Liver (tissue), 9 donors: Measurements from ENCODE around the gene PCNX2. TPM values are rescaled to one million over a fixed set of nuclear protein-coding genes. Genes with fewer than 3 reads are reported as not detected.
"Not testable (repeated sequence)": the region's sequence is repeated elsewhere in the genome, so short reads cannot be mapped to it uniquely, and the experiment has no call there.

Source experiments
- DNase-seq: peaks from one replicate; pipeline ENCODE4 v3.0.0-alpha.2; 2017; ENCODE audit warnings: low spot score
- H3K27ac ChIP-seq, 2 donors: one replicate each; pipeline ENCODE4 v1.7.0; 2013; ENCODE audit warnings: inconsistent platforms in 2 of 2, low read length in 2 of 2, control low read depth in 1 of 2, low read depth in 1 of 2, mild to moderate bottlenecking in 1 of 2
- H3K27me3 ChIP-seq, 4 donors: one replicate each; pipeline versions ENCODE4 v1.6.1 to v1.7.0; 2013; ENCODE audit warnings: low read length in 3 of 4, inconsistent platforms in 1 of 4, mild to moderate bottlenecking in 1 of 4, moderate library complexity in 1 of 4; ENCODE audit not compliant: control insufficient read depth in 4 of 4, insufficient read depth in 4 of 4
- H3K36me3 ChIP-seq, 4 donors: one replicate each; pipeline versions ENCODE4 v1.6.1 to v1.7.0; 2013; ENCODE audit warnings: low read length in 3 of 4, mild to moderate bottlenecking in 3 of 4, low read depth in 1 of 4, moderate library complexity in 1 of 4; ENCODE audit not compliant: control insufficient read depth in 4 of 4, insufficient read depth in 3 of 4
- H3K4me1 ChIP-seq, 4 donors: one replicate each; pipeline versions ENCODE4 v1.6.1 to v1.7.0; 2013; ENCODE audit warnings: low read length in 3 of 4, mild to moderate bottlenecking in 3 of 4, moderate library complexity in 1 of 4; ENCODE audit not compliant: control insufficient read depth in 4 of 4, insufficient read depth in 4 of 4
- H3K4me3 ChIP-seq, 3 donors: one replicate each; pipeline versions ENCODE4 v1.6.1 to v1.7.0; 2013; ENCODE audit warnings: low read length in 3 of 3, control low read depth in 1 of 3, low read depth in 1 of 3, mild to moderate bottlenecking in 1 of 3
- H3K9ac ChIP-seq, 2 donors: one replicate each; pipeline ENCODE4 v1.7.0; 2013; ENCODE audit warnings: low read length in 2 of 2, mild to moderate bottlenecking in 2 of 2, moderate library complexity in 2 of 2, control low read depth in 1 of 2, low read depth in 1 of 2
- H3K9me3 ChIP-seq, 4 donors: one replicate each; pipeline versions ENCODE4 v1.6.1 to v1.7.0; 2013; ENCODE audit warnings: low read length in 3 of 4; ENCODE audit not compliant: control insufficient read depth in 4 of 4
- EGR1 ChIP-seq, 2 donors: IDR thresholded peaks; 2 replicates each; pipeline ENCODE4 v1.6.1; 2016 to 2018; ENCODE audit warnings: antibody characterized with exemption in 2 of 2, low read depth in 2 of 2
- FOXA1 ChIP-seq: IDR thresholded peaks from 2 replicates; pipeline ENCODE4 v1.6.1; 2016; ENCODE audit warnings: antibody characterized with exemption
- FOXA2 ChIP-seq: IDR thresholded peaks from 2 replicates; pipeline ENCODE4 v1.6.1; 2016; ENCODE audit warnings: antibody characterized with exemption
- GABPA ChIP-seq, 2 donors: IDR thresholded peaks in 1 of 2; conservative IDR thresholded peaks in 1 of 2; 2 replicates each; pipeline ENCODE4 v1.6.1; 2016; ENCODE audit warnings: antibody characterized with exemption in 2 of 2, mild to moderate bottlenecking in 1 of 2, moderate library complexity in 1 of 2
- HNF4A ChIP-seq, 2 donors: conservative IDR thresholded peaks; 2 replicates each; pipeline ENCODE4 v1.6.1; 2016; ENCODE audit warnings: antibody characterized with exemption in 2 of 2, mild to moderate bottlenecking in 2 of 2
- HNF4G ChIP-seq: IDR thresholded peaks from 2 replicates; pipeline ENCODE4 v1.6.1; 2016; ENCODE audit warnings: antibody characterized with exemption
- JUND ChIP-seq, 2 donors: IDR thresholded peaks; 2 replicates each; pipeline ENCODE4 v1.6.1; 2016; ENCODE audit warnings: antibody characterized with exemption in 2 of 2
- NR2F2 ChIP-seq: IDR thresholded peaks from 2 replicates; pipeline ENCODE4 v1.6.1; 2016; ENCODE audit warnings: antibody characterized with exemption
- RAD21 ChIP-seq, 2 donors: IDR thresholded peaks; 2 replicates each; pipeline ENCODE4 v1.6.1; 2016; ENCODE audit warnings: antibody characterized with exemption in 2 of 2, mild to moderate bottlenecking in 2 of 2
- RXRA ChIP-seq, 2 donors: IDR thresholded peaks; 2 replicates each; pipeline ENCODE4 v1.6.1; 2017 to 2018; ENCODE audit warnings: antibody characterized with exemption in 2 of 2, mild to moderate bottlenecking in 1 of 2
- SP1 ChIP-seq: IDR thresholded peaks from 2 replicates; pipeline ENCODE4 v1.6.1; 2018; ENCODE audit warnings: antibody characterized with exemption, mild to moderate bottlenecking
- TAF1 ChIP-seq: conservative IDR thresholded peaks from 2 replicates; pipeline ENCODE4 v1.6.1; 2016; ENCODE audit warnings: antibody characterized with exemption, mild to moderate bottlenecking
- YY1 ChIP-seq: IDR thresholded peaks from 2 replicates; pipeline ENCODE4 v1.6.1; 2016; ENCODE audit warnings: antibody characterized with exemption, mild to moderate bottlenecking
- whole genome bisulfite sequencing: extraction: QIAGEN DNeasy Blood & Tissue Kit; methylation state at CpG from one replicate; pipeline ENCODE4 v1.1.7; 2013; 5-methylcytosine and 5-hydroxymethylcytosine counted together
- polyA plus RNA-seq, 2 donors: library from polyadenylated mRNA; stranded (reverse) in 1 of 2; unstranded in 1 of 2; fragments of 200-250 nt in 1 of 2; fragments of >200 nt in 1 of 2; fragmentation: Nextera tagmentation in 1 of 2; extraction: Ambion mirVana in 1 of 2; gene quantifications; one replicate each; pipeline versions ENCODE4 v1.2.1 to v1.2.3, GENCODE V29; 2013 to 2015
- total RNA-seq, 2 donors: library from RNA; depleted of rRNA; stranded (reverse); fragments of >200 nt; gene quantifications; one replicate each; pipeline ENCODE4 v1.2.3, GENCODE V29; 2014
- TF ChIP-seq, protein P1 (sequence below): IDR thresholded peaks from 2 replicates; pipeline ENCODE4 v1.6.1; 2016; ENCODE audit warnings: antibody characterized with exemption, mild to moderate bottlenecking
- TF ChIP-seq, protein P2 (sequence below): IDR thresholded peaks from 2 replicates; pipeline ENCODE4 v1.6.1; 2016; ENCODE audit warnings: antibody characterized with exemption
- donor health status: healthy.
- donor health status: healthy.
- donor health status: healthy.
- donor health status: healthy.
- donor health status: healthy.

Gene PCNX2
- total and polyA plus RNA-seq, 4 donors, result 0.20 to 3.1 (median 0.92) TPM

DNA sequence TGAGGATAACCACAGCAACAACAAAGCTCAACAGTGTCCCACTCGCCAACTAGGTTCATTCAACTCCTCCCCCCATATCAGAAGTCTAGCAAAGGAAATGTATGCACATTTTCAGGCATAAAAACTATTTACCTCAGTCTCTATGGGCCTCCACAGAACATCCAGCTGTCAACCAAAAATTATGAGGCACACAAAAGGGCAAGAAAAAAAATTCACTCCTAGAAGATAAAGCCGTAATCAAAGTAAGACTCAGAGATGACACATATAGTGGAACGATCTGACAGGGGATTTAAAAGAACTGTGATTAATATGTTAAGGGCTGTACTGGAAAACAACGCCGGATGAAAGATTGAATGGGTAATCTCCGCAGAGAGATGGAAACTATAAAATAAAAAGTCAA is 186.4 kb downstream of the PCNX2 start:
- no peaks in the 10 kb centered on the region for H3K27me3 ChIP-seq
- no peak overlapping the region for H3K9ac ChIP-seq
- 90% methylated on average over 6 of the region's 6 CpGs for WGBS
- no peaks in the 10 kb centered on the region for H3K9me3 ChIP-seq
- H3K36me3 ChIP-seq, result no peaks in the 10 kb centered on the region
- H3K4me3 ChIP-seq, result no peak overlapping the region
- DNase-seq, result no peak
- TF ChIP-seq GABPA (IDR thresholded peaks at IDR 0.05 in 1 of 2, conservative IDR thresholded peaks at IDR 0.05 in 1 of 2) (no peak), NR2F2 (no peak), HNF4G (no peak), RXRA (IDR thresholded peaks at IDR 0.05) (no peak), HNF4A (conservative IDR thresholded peaks at IDR 0.05) (no peak), YY1 (no peak), FOXA1 (no peak), JUND (IDR thresholded peaks at IDR 0.05) (no peak)
- H3K27ac ChIP-seq, result no peak overlapping the region
- H3K4me1 ChIP-seq, result no peaks in the 10 kb centered on the region

DNA sequence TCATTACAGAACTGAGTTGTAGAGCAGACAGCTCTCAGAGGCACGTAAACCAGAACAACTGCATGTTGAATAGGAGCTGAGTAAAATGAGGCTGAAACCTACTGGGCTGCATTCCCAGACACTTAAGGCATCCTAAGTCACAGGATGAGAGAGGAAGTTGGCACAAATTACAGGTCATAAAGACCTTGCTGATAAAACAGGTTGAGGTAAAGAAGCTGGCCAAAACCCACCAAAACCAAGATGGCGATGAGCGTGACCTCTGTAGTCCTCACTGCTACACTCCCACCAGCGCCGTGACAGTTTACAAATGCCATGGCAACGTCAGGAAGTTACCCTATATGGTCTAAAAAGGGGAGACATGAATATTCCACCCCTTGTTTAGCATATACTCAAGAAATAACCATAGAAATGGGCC is 187.8 kb downstream of the PCNX2 start:
- DNase-seq, H3K9me3 ChIP-seq, H3K9ac ChIP-seq, H3K27ac ChIP-seq, H3K4me3 ChIP-seq, H3K27me3 ChIP-seq, H3K4me1 ChIP-seq, H3K36me3 ChIP-seq: not testable (repeated sequence)
- WGBS, result 91% methylated on average over 6 of the region's 6 CpGs

DNA sequence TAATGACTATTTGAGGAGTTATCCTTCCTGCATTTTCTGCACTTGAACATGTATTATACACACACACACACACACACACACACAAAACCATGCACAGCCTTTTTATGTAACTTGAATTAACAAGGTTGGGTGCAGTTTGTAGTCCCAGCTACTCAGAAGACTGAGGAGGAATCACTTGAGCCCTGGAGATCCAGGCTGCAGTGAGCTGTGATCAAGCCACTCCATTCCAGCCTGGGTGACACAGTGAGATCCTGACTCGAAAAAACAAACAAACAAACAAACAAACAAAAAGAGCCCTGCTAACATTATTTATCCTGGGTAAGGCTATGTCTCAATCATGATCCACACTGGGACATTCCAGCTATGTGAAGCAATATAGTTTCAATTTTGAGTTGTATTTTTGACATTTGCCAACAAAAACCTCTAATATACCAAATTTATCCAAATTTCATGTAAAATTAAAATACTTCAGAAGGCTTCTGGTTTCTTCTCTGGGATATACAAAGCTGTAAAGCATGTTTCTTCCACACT is 188.3 kb downstream of the PCNX2 start:
- no peaks in the 10 kb centered on the region for H3K36me3 ChIP-seq
- no peak for DNase-seq
- TF ChIP-seq, protein P1, sequence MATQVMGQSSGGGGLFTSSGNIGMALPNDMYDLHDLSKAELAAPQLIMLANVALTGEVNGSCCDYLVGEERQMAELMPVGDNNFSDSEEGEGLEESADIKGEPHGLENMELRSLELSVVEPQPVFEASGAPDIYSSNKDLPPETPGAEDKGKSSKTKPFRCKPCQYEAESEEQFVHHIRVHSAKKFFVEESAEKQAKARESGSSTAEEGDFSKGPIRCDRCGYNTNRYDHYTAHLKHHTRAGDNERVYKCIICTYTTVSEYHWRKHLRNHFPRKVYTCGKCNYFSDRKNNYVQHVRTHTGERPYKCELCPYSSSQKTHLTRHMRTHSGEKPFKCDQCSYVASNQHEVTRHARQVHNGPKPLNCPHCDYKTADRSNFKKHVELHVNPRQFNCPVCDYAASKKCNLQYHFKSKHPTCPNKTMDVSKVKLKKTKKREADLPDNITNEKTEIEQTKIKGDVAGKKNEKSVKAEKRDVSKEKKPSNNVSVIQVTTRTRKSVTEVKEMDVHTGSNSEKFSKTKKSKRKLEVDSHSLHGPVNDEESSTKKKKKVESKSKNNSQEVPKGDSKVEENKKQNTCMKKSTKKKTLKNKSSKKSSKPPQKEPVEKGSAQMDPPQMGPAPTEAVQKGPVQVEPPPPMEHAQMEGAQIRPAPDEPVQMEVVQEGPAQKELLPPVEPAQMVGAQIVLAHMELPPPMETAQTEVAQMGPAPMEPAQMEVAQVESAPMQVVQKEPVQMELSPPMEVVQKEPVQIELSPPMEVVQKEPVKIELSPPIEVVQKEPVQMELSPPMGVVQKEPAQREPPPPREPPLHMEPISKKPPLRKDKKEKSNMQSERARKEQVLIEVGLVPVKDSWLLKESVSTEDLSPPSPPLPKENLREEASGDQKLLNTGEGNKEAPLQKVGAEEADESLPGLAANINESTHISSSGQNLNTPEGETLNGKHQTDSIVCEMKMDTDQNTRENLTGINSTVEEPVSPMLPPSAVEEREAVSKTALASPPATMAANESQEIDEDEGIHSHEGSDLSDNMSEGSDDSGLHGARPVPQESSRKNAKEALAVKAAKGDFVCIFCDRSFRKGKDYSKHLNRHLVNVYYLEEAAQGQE, result no peak
- TF ChIP-seq GABPA (IDR thresholded peaks at IDR 0.05 in 1 of 2, conservative IDR thresholded peaks at IDR 0.05 in 1 of 2) (no peak), SP1 (no peak), YY1 (no peak), JUND (IDR thresholded peaks at IDR 0.05) (no peak), HNF4A (conservative IDR thresholded peaks at IDR 0.05) (no peak), FOXA2 (no peak), NR2F2 (no peak), HNF4G (no peak), RAD21 (IDR thresholded peaks at IDR 0.05) (no peak), FOXA1 (no peak), TAF1 (no peak), RXRA (IDR thresholded peaks at IDR 0.05) (no peak), EGR1 (IDR thresholded peaks at IDR 0.05; ENCODE audit: low read depth in 2 of 2) (no peak)
- TF ChIP-seq, protein P2, sequence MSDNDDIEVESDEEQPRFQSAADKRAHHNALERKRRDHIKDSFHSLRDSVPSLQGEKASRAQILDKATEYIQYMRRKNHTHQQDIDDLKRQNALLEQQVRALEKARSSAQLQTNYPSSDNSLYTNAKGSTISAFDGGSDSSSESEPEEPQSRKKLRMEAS, result no peak
- no peaks in the 10 kb centered on the region for H3K27me3 ChIP-seq
- H3K9me3 ChIP-seq, result no peaks in the 10 kb centered on the region
- H3K9ac ChIP-seq, result no peak overlapping the region
- no peak overlapping the region for H3K27ac ChIP-seq
- H3K4me1 ChIP-seq, result no peaks in the 10 kb centered on the region
- no peak overlapping the region for H3K4me3 ChIP-seq
- WGBS, result 47% methylated on average over 1 of the region's 1 CpG
